T-helper 2 cell treated with Interferon-gamma antibody and Interleukin-4, amounts not matched to agents 100 ng/mL and 5 ng/mL, for 36 hours (primary cell): Measurements from ENCODE around the gene SLC9A3. TPM values are rescaled to one million over a fixed set of nuclear protein-coding genes. Genes with fewer than 3 reads are reported as not detected.

ENCODE experiments used
- intact Hi-C: fragments of 100-400 bp; cut with micrococcal nuclease; formaldehyde crosslinking; loops from one replicate; pipeline ENCODE4 v1.15.1; 2023
- total RNA-seq: library from RNA; stranded (reverse); gene quantifications from 2 replicates; pipeline ENCODE4 v1.2.3, GENCODE V29; 2022

SLC9A3 gene
- total RNA-seq, 1 donor from 2014 or later = 1.5 TPM

GRCh38 chr5:464446-464842 is 59.8 kb downstream of the SLC9A3 start:
- intact Hi-C loops = no loop called here

DNA sequence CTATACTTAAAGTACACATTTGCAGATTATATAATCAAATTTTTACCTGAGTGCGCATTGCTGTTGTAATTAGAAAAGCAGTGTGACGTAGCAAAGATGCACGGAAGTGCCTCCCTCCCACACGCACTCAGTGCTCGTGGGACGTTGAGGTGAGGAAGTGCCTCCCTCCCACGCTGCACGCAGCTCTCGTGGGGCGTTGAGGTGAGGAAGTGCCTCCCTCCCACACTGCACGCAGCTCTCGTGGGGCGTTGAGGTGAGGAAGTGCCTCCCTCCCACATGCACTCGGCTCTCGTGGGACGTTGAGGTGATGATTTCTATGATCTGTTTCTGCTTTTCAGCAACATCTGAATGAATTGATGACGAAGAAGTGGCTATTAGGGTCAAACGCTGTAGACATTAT is 60.3 kb downstream of the SLC9A3 start:
- intact Hi-C loops = no loop called here

DNA sequence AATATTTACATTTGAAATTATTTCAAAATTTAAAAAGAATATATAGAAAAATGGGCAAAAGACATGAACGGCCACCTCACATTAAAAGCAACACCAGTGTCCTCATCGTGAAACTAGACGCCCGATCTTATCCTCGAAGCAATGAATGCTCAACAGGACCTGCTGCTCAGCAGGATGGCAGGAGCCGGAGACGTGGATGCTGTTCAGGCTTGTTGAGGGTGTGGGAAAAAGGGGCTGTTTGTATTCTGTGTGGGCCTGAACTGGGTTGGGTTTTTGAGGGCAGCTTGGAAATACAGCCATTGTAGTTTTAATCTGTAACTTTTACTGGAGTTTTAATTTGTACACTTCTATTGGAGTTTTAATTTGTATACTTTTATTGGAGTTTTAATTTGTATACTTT is 60.9 kb downstream of the SLC9A3 start:
- intact Hi-C loops = no loop called here

- intact Hi-C loops = no loop called here
Measured at GRCh38 chr5:462051-462481, 62.2 kb downstream of the SLC9A3 start.

DNA sequence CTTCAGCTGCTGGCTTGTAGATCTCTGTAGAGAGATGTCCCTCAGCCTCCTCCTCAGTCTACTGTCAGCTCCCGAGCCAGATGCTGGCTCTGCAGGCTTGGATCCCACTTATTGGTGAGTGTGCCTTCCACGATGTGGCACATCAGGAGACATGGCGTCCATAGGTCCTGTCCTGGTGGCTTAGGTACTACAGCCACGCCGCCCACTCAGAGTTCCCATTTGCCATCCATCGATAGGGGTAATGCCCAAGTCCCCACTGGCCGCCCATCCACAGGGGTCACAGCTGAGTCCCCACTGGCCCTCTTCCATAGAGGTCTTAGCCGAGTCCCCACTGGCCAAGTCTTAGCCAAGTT is 64.0 kb downstream of the SLC9A3 start:
- intact Hi-C loops = no loop called here

DNA sequence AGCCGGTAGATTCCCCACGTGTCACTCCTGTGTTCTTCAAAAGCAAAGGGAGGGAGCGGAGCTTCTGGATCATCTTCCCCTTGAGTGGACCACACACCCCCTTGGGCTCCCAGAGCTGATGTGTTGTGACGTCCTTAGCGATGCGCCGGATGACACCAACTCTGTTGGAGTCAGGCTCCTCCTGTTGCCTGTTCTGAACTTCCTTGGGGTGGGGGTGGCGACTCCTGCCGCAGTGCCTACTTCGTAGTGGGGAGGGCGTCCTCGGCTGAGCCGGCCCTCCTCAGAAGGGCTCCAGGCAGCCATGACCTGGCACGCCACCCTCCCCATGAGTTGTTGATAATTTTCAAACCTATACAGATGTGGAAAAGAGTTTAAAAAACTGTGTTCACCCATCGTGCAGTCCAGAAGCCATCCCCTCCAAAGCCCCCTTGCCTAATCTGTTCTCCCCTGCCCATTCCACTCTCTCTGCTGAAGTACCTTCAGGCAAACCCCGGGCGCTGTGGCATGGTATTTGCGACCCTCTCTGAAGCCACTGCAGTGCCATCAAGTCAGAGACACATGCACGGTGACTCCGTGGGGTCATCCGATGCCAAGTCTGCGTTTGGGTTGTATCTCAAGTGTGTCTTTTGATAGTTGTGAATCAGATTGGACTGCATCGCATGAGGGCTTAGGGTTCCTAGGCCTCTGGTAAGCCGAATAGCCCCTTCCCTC is 64.5 kb downstream of the SLC9A3 start:
- intact Hi-C loops = no loop called here

GRCh38 chr5:458547-459353 is 65.5 kb downstream of the SLC9A3 start:
- intact Hi-C loops = no loop called here

DNA sequence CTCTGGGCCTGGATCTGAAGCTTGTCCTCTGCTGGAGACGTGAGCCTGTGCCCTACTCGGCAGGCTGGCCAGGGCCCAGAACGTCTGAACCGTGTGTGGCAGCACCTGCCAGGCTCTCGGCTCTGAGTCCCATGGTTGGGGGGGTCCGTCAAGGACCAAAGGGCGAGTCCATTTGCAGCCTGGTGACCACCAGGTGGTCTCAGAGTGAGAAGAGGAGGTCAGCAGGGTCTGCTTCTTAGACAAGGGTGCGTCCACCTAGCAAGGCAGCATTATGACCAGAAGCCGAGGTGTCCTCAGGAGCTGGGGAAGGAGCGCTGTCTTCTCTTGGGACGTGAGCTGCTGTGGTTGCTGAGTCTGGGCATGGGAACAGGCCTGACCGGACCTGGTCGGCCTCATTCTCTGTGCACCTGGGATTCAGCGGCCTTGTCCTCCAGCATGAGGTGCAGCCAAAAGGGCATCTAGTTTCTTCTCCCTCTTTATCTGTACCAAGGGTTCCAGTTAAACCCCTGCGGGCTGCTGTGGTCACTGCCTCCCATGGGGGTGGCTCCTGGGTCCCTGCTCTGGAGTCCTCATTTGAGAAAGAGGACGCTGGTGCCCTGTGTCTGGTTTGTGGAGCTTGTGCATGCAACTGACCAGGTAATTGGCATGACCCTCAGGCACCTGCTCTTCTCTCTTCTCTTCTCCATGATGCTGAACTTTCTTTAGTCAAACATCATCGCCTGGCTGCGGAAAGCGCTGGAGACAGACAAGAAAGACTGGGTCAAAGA is 66.9 kb downstream of the SLC9A3 start:
- intact Hi-C loops = no loop called here

- intact Hi-C loops = no loop called here
Measured at GRCh38 chr5:456351-457194, 67.7 kb downstream of the SLC9A3 start.

GRCh38 chr5:455806-456205 is 68.4 kb downstream of the SLC9A3 start:
- intact Hi-C loops = no loop called here

- intact Hi-C loops = no loop called here
Measured at GRCh38 chr5:454936-455335, 69.3 kb downstream of the SLC9A3 start.

- intact Hi-C loops = no loop called here
Measured at GRCh38 chr5:453725-454481, 70.3 kb downstream of the SLC9A3 start.

DNA sequence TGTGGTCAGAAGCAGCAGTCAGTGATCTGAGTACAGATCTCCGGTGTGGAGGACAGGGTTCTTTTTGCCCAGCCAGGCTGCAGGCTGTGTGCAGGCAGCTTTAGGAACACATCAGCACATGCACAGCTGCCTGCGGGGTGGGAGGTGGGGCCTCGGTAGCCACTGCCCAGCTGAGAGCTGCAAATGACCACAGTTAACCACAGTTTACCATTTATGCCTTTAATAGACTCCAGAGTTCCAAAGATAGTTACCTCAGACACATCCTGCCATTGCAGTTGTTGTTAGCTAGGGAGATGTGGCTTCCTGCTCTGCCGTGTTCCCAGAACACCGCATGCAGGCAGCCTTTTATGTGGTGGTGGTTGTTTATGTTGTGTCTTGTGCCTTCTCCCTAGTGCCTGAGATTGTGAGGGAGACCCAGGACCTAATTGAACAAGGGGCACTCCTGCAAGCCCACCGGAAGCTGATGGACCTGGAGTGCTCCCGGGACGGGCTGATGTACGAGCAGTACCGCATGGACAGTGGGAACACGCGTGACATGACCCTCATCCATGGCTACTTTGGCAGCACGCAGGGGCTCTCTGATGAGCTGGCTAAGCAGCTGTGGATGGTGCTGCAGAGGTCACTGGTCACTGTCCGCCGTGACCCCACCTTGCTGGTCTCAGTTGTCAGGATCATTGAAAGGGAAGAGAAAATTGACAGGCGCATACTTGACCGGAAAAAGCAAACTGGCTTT is 71.1 kb downstream of the SLC9A3 start:
- intact Hi-C loops = no loop called here

- intact Hi-C loops = no loop called here
Measured at GRCh38 chr5:451587-452458, 72.4 kb downstream of the SLC9A3 start.

DNA sequence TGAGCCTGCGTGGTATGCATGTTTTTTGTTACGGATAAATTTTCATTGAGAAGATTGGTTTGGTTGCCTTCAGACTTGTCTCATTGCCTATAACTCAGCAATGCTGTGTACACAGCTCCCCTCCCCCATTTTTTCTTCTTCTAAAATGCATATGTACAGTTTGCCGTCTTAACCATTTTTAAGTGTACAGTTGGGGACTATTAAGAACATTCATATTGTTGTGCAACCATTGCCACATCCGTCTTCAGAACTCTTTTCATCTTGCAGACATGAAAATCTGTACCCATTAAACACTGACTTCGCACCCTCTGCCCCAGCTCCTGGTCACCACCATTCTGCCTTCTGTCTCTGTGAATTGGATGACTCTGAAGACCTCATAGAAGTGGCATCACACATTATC is 75.1 kb downstream of the SLC9A3 start:
- intact Hi-C loops = loop anchor here (10.0 kb wide), 1 partner anchor 166 kb away; the partner anchor contains the start of gene CEP72

- intact Hi-C loops = loop anchor here (10.0 kb wide), 1 partner anchor 166 kb away; the partner anchor contains the start of gene CEP72
Measured at GRCh38 chr5:448766-449090, 75.5 kb downstream of the SLC9A3 start.

- intact Hi-C loops = loop anchor here (10.0 kb wide), 1 partner anchor 167 kb away; the partner anchor contains the start of gene CEP72
Measured at GRCh38 chr5:448061-448765, 76.0 kb downstream of the SLC9A3 start.

GRCh38 chr5:447501-447900 is 76.7 kb downstream of the SLC9A3 start:
- intact Hi-C loops = loop anchor here (2.0 to 10.0 kb wide), 2 partner anchors 25 to 167 kb away; partner anchors contain the start of gene CEP72
